Activated CD4-positive, alpha-beta T cell treated with anti-CD3 and anti-CD28 coated beads for 1 hour (primary cell): Measurements from ENCODE around the gene NDUFAF8.

Experiments
- DNase-seq: peaks from one replicate; pipeline ENCODE4 v3.0.0-alpha.2; 2020

Gene NDUFAF8

GRCh38 chr17:81277946-81278693, 39.0 kb downstream of the NDUFAF8 start:
- no peak for DNase-seq

GRCh38 chr17:81278831-81279230, 39.7 kb downstream of the NDUFAF8 start:
- no peak for DNase-seq

GRCh38 chr17:81279278-81280275, 40.5 kb downstream of the NDUFAF8 start:
- no peak for DNase-seq

- DNase-seq: no peak
Observed at GRCh38 chr17:81280571-81280970, 41.5 kb downstream of the NDUFAF8 start.

GRCh38 chr17:81282141-81282540, 43.0 kb downstream of the NDUFAF8 start:
- no peak for DNase-seq

GRCh38 chr17:81282876-81283275, 43.8 kb downstream of the NDUFAF8 start:
- DNase-seq: no peak

GRCh38 chr17:81285179-81285878, 46.2 kb downstream of the NDUFAF8 start:
- peak; percentile 20 for DNase-seq

GRCh38 chr17:81285894-81286293, 46.8 kb downstream of the NDUFAF8 start:
- DNase-seq: no peak

GRCh38 chr17:81286491-81287145, 47.5 kb downstream of the NDUFAF8 start:
- no peak for DNase-seq

- no peak for DNase-seq
Observed at GRCh38 chr17:81287152-81287551, 48.0 kb downstream of the NDUFAF8 start.

- no peak for DNase-seq
Observed at GRCh38 chr17:81287741-81288430, 48.8 kb downstream of the NDUFAF8 start.

GRCh38 chr17:81288715-81289114, 49.6 kb downstream of the NDUFAF8 start:
- no peak for DNase-seq

- DNase-seq: no peak
Observed at GRCh38 chr17:81289627-81290026, 50.5 kb downstream of the NDUFAF8 start.

GRCh38 chr17:81290230-81290629, 51.1 kb downstream of the NDUFAF8 start:
- DNase-seq: no peak
